ENCODE results near the gene ABL1.

GRCh38 chr9:130899051-130899748, 64.1 kb downstream of the ABL1 start:
- TF ChIP-seq ELF4 (CRISPR knock-in tag; IDR thresholded peaks at IDR 0.05; ENCODE audit: borderline replicate concordance) (no peak), CTCF (CRISPR knock-in tag; IDR thresholded peaks at IDR 0.05) (no peak), POLR2A (IDR thresholded peaks at IDR 0.05; ENCODE audit: insufficient read depth in 1 of 2, low read depth in 2 of 2, low read length in 2 of 2) (no peak), SIN3A (IDR thresholded peaks at IDR 0.05; ENCODE audit: borderline replicate concordance, low read depth, low read length) (no peak), SNRNP70 (IDR thresholded peaks at IDR 0.05; ENCODE audit: low read depth, low read length) (no peak)
- TF ChIP-seq, protein P1, sequence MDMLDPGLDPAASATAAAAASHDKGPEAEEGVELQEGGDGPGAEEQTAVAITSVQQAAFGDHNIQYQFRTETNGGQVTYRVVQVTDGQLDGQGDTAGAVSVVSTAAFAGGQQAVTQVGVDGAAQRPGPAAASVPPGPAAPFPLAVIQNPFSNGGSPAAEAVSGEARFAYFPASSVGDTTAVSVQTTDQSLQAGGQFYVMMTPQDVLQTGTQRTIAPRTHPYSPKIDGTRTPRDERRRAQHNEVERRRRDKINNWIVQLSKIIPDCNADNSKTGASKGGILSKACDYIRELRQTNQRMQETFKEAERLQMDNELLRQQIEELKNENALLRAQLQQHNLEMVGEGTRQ (IDR thresholded peaks at IDR 0.05; ENCODE audit: low read depth, low read length): no peak
- TF ChIP-seq, protein P1 (CRISPR knock-in tag; IDR thresholded peaks at IDR 0.05; ENCODE audit: borderline replicate concordance): no peak

All from HepG2 (cell line).